Osteoblast (primary cell): Measurements from ENCODE around the gene KRT73. TPM values are rescaled to one million over a fixed set of nuclear protein-coding genes. Genes with fewer than 3 reads are reported as not detected.

ENCODE experiments used
- DNase-seq: peaks from one replicate; pipeline ENCODE4 v3.0.0; 2011; ENCODE audit warnings: low spot score, mixed read lengths; ENCODE audit not compliant: insufficient read length; ENCODE audit errors: missing footprints
- H2AFZ ChIP-seq: 2 replicates; pipeline ENCODE4 v1.6.0; 2011; ENCODE audit warnings: mild to moderate bottlenecking, low read length
- H3K27ac ChIP-seq: 2 replicates; pipeline ENCODE4 v1.5.1; 2011; ENCODE audit warnings: mild to moderate bottlenecking, low read depth, low read length, moderate library complexity
- H3K27me3 ChIP-seq: 2 replicates; pipeline ENCODE4 v1.6.0; 2012; ENCODE audit warnings: mild to moderate bottlenecking, control low read depth, inconsistent platforms, low read length, moderate library complexity; ENCODE audit not compliant: insufficient read depth
- H3K36me3 ChIP-seq: 2 replicates; pipeline ENCODE4 v1.5.1; 2011; ENCODE audit warnings: mild to moderate bottlenecking, low read length, control low read depth, moderate library complexity; ENCODE audit not compliant: insufficient read depth
- H3K4me1 ChIP-seq: 2 replicates; pipeline ENCODE4 v1.5.1; 2011; ENCODE audit warnings: mild to moderate bottlenecking, low read length, control low read depth, moderate library complexity; ENCODE audit not compliant: insufficient read depth
- H3K4me2 ChIP-seq: 2 replicates; pipeline ENCODE4 v1.6.0; 2011; ENCODE audit warnings: mild to moderate bottlenecking, low read length; ENCODE audit not compliant: insufficient read depth
- H3K4me3 ChIP-seq: fragments of 200-600 bp; sonication (generic); 3 replicates; pipeline ENCODE4 v1.5.1; 2012; ENCODE audit warnings: mild to moderate bottlenecking, low read length, inconsistent platforms; ENCODE audit not compliant: insufficient read depth
- H3K79me2 ChIP-seq: 2 replicates; pipeline ENCODE4 v1.6.0; 2012; ENCODE audit warnings: mild to moderate bottlenecking, low read length, control low read depth, inconsistent platforms; ENCODE audit not compliant: insufficient read depth
- H3K9me3 ChIP-seq: 2 replicates; pipeline ENCODE4 v1.5.1; 2011; ENCODE audit warnings: low read depth, low read length, control low read depth
- H4K20me1 ChIP-seq: 2 replicates; pipeline ENCODE4 v1.6.0; 2012; ENCODE audit warnings: mild to moderate bottlenecking, low read length, control low read depth; ENCODE audit not compliant: insufficient read depth
- CTCF ChIP-seq: IDR thresholded peaks from 2 replicates; pipeline ENCODE4 v1.5.1; 2011; ENCODE audit warnings: mild to moderate bottlenecking, low read depth, low read length, moderate library complexity; ENCODE audit errors: extremely low read depth
- total RNA-seq: library from RNA; depleted of rRNA; stranded (reverse); fragments of >200 nt; gene quantifications from 2 replicates; pipeline ENCODE4 v1.2.3, GENCODE V29; 2012

KRT73 gene
- total RNA-seq, 1 donor: not detected

- H3K4me1 ChIP-seq: no peaks in the 10 kb centered on the region
- no peak overlapping the region for H2AFZ ChIP-seq
- no peak overlapping the region for H3K4me3 ChIP-seq
- TF ChIP-seq CTCF: no peak
- DNase-seq: no peak
- H3K27ac ChIP-seq: no peak overlapping the region
- no peaks in the 10 kb centered on the region for H3K79me2 ChIP-seq
- peaks cover 58% of the 10 kb centered on the region for H3K27me3 ChIP-seq
- H3K9me3 ChIP-seq: no peaks in the 10 kb centered on the region
- H3K4me2 ChIP-seq: no peak overlapping the region
- H3K36me3 ChIP-seq: no peaks in the 10 kb centered on the region
- no peaks in the 10 kb centered on the region for H4K20me1 ChIP-seq
These were observed 15.0 kb downstream of the KRT73 start for GRCh38 chr12:52603314-52603713.

- no peaks in the 10 kb centered on the region for H3K4me1 ChIP-seq
- no peak for TF ChIP-seq CTCF
These were observed 15.8 kb downstream of the KRT73 start for GRCh38 chr12:52602552-52602951.

GRCh38 chr12:52601671-52602070, 16.7 kb downstream of the KRT73 start:
- Histone ChIP-seq H3K4me3 (no peak overlapping the region), H3K4me1 (no peaks in the 10 kb centered on the region), H3K9me3 (no peaks in the 10 kb centered on the region), H3K27ac (no peak overlapping the region), H3K4me2 (no peak overlapping the region), H3K36me3 (no peaks in the 10 kb centered on the region), H3K27me3 (peaks cover 56% of the 10 kb centered on the region), H3K79me2 (no peaks in the 10 kb centered on the region), H4K20me1 (no peaks in the 10 kb centered on the region), H2AFZ (no peak overlapping the region)
- DNase-seq: no peak
- TF ChIP-seq CTCF: no peak

More at GRCh38 chr12:52602552-52602951, 15.8 kb downstream of the KRT73 start:
- DNase-seq: no peak
- Histone ChIP-seq H3K9me3 (no peaks in the 10 kb centered on the region), H3K27ac (no peak overlapping the region), H3K36me3 (no peaks in the 10 kb centered on the region), H3K79me2 (no peaks in the 10 kb centered on the region), H2AFZ (no peak overlapping the region), H3K4me3 (no peak overlapping the region), H3K4me2 (no peak overlapping the region), H3K27me3 (peaks cover 60% of the 10 kb centered on the region), H4K20me1 (no peaks in the 10 kb centered on the region)

GRCh38 chr12:52600941-52601481, 17.3 kb downstream of the KRT73 start, which contains the start of gene KRT72:
Gene KRT72, minus strand, starts transcription at chr12:52601463. Its CDS starts 11 bp downstream, at chr12:52601452.
- H3K79me2 ChIP-seq: no peaks in the 10 kb centered on the region
- H3K36me3 ChIP-seq: no peaks in the 10 kb centered on the region
- peaks cover 59% of the 10 kb centered on the region for H3K27me3 ChIP-seq
- no peak within 1 kb of the TSS for H3K27ac ChIP-seq
- TF ChIP-seq CTCF: no peak
- no peaks in the 10 kb centered on the region for H4K20me1 ChIP-seq
- no peak within 1 kb of the TSS for H2AFZ ChIP-seq
- H3K9me3 ChIP-seq: no peaks in the 10 kb centered on the region
- no peak within 1 kb of the TSS for H3K4me2 ChIP-seq
- H3K4me1 ChIP-seq: no peaks in the 10 kb centered on the region
- no peak for DNase-seq
- H3K4me3 ChIP-seq: no peak within 1 kb of the TSS
